A549 (cell line): Measurements from ENCODE around the gene MRPL2. TPM values are rescaled to one million over a fixed set of nuclear protein-coding genes. Genes with fewer than 3 reads are reported as not detected.
A peak's percentile ranks its signal among the peaks of the same experiment; 100 is the strongest.

Experiments
- ATAC-seq, 2 experiments: fragments of 200-7000 bp in 1 of 2; fragments of >200 bp in 1 of 2; cut with Nextera tagmentation in 1 of 2; cut with Tn5 transposase in 1 of 2; 3 replicates each; pipeline versions ENCODE4 v1.8.0 to v1.9.1; 2018 to 2020; ENCODE audit warnings: mild to moderate bottlenecking in 1 of 2, moderate library complexity in 1 of 2
- CTCF ChIA-PET: fragments of 300-600 bp; sonication (Branson Sonifier 250); formaldehyde crosslinking; extraction: SDS; loops from one replicate; lab custom pipeline; 2021; ENCODE audit warnings: antibody characterized with exemption, inconsistent platforms; lab: Yijun Ruan, JAX
- POLR2A ChIA-PET: fragments of 350-600 bp; formaldehyde crosslinking; extraction: SDS; loops from one replicate; lab custom pipeline; 2021; ENCODE audit warnings: antibody characterized with exemption, inconsistent platforms; lab: Yijun Ruan, JAX
- DNase-seq, 2 experiments: peaks; one replicate each; pipeline versions ENCODE4 v3.0.0 to v3.0.0-alpha.2; 2011 to 2016; ENCODE audit warnings: low read depth in 1 of 2, low spot score in 1 of 2
- FAIRE-seq: peaks from 2 replicates; lab custom pipeline; 2011; peaks lifted over from hg19 to GRCh38; lab: Jason Lieb, UNC
- H3K27ac ChIP-seq, 2 experiments: fragments of >200 bp; sonication (Bioruptor Twin); formaldehyde crosslinking; 3 replicates each; pipeline ENCODE4 v1.5.1; 2016 to 2017
- H3K4me1 ChIP-seq: fragments of >200 bp; sonication (Bioruptor Twin); formaldehyde crosslinking; 3 replicates; pipeline ENCODE4 v1.6.1; 2016
- H3K4me2 ChIP-seq: fragments of >200 bp; sonication (Bioruptor Twin); formaldehyde crosslinking; 3 replicates; pipeline ENCODE4 v1.6.1; 2016
- H3K4me3 ChIP-seq: fragments of >200 bp; sonication (Bioruptor Twin); formaldehyde crosslinking; 3 replicates; pipeline ENCODE4 v1.5.1; 2016
- H3K9me3 ChIP-seq: fragments of >200 bp; sonication (Bioruptor Twin); formaldehyde crosslinking; 3 replicates; pipeline ENCODE4 v1.6.1; 2016
- CBX8 ChIP-seq: fragments of 200-600 bp; sonication (generic); IDR thresholded peaks from 2 replicates; pipeline ENCODE4 v1.6.1; 2016
- CEBPB ChIP-seq, 2 experiments: fragments of >200 bp in 1 of 2; sonication (Bioruptor Twin) in 1 of 2; formaldehyde crosslinking in 1 of 2; IDR thresholded peaks; 2 replicates each; pipeline ENCODE4 v1.6.1; 2012 to 2016
- CHD4 ChIP-seq: fragments of 200-600 bp; sonication (generic); IDR thresholded peaks from 2 replicates; pipeline ENCODE4 v1.6.1; 2016; ENCODE audit warnings: antibody characterized with exemption, mild to moderate bottlenecking, borderline replicate concordance
- EHMT2 ChIP-seq: fragments of 200-600 bp; sonication (generic); IDR thresholded peaks from 2 replicates; pipeline ENCODE4 v1.6.1; 2016; ENCODE audit warnings: antibody characterized with exemption, low read depth, mild to moderate bottlenecking, moderate library complexity
- FOSB ChIP-seq: fragments of 250-450 bp; sonication (Bioruptor Pico); IDR thresholded peaks from 2 replicates; pipeline ENCODE4 v1.5.0; 2020; ENCODE audit warnings: mild to moderate bottlenecking, moderate library complexity
- HDAC2 ChIP-seq: fragments of 200-600 bp; sonication (generic); IDR thresholded peaks from 2 replicates; pipeline ENCODE4 v1.6.1; 2016
- HOXA7 ChIP-seq: fragments of 250-450 bp; sonication (Bioruptor Pico); IDR thresholded peaks from 2 replicates; pipeline ENCODE4 v1.5.0; 2020; ENCODE audit warnings: mild to moderate bottlenecking, moderate library complexity
- KDM1A ChIP-seq: fragments of 200-600 bp; sonication (generic); IDR thresholded peaks from 2 replicates; pipeline ENCODE4 v1.6.1; 2016; ENCODE audit warnings: low read depth, mild to moderate bottlenecking
- MYC ChIP-seq: IDR thresholded peaks from 2 replicates; pipeline ENCODE4 v1.6.1; 2012; ENCODE audit warnings: mild to moderate bottlenecking, inconsistent platforms, low read length, improper control_type of control experiment, borderline replicate concordance
- NFE2L2 ChIP-seq: fragments of 150-350 bp; conservative IDR thresholded peaks from 2 replicates; pipeline ENCODE4 v1.6.1; 2014; ENCODE audit warnings: low read length
- NPAS2 ChIP-seq: fragments of 250-450 bp; sonication (Bioruptor Pico); IDR thresholded peaks from 2 replicates; pipeline ENCODE4 v1.8.0; 2022; ENCODE audit warnings: mild to moderate bottlenecking, moderate library complexity, borderline replicate concordance
- PBX3 ChIP-seq: IDR thresholded peaks from 2 replicates; pipeline ENCODE4 v1.6.1; 2012
- RARB ChIP-seq: fragments of 250-450 bp; sonication (Bioruptor Pico); IDR thresholded peaks from 2 replicates; pipeline ENCODE4 v1.8.0; 2021; ENCODE audit warnings: mild to moderate bottlenecking, moderate library complexity
- RCOR1 ChIP-seq: fragments of 150-350 bp; IDR thresholded peaks from 2 replicates; pipeline ENCODE4 v1.6.1; 2014; ENCODE audit warnings: antibody characterized with exemption, low read length, low read depth
- REST ChIP-seq: fragments of 200-600 bp; sonication (generic); IDR thresholded peaks from 2 replicates; pipeline ENCODE4 v1.6.1; 2016; ENCODE audit warnings: antibody characterized with exemption, mild to moderate bottlenecking, moderate library complexity
- TFCP2L1 ChIP-seq: fragments of 250-450 bp; sonication (Bioruptor Pico); IDR thresholded peaks from 2 replicates; pipeline ENCODE4 v1.5.0; 2021; ENCODE audit warnings: mild to moderate bottlenecking
- TP53 ChIP-seq: fragments of 250-450 bp; sonication (Bioruptor Pico); IDR thresholded peaks from 2 replicates; pipeline ENCODE4 v1.5.0; 2021; ENCODE audit warnings: mild to moderate bottlenecking, moderate library complexity
- USF2 ChIP-seq: fragments of 450-650 bp; IDR thresholded peaks from 2 replicates; pipeline ENCODE4 v1.6.1; 2014; ENCODE audit warnings: antibody characterized with exemption
- ZC3H11A ChIP-seq: fragments of 450-650 bp; IDR thresholded peaks from 2 replicates; pipeline ENCODE4 v1.6.1; 2014; ENCODE audit warnings: antibody characterized with exemption, mild to moderate bottlenecking
- ZNF302 ChIP-seq: fragments of 250-450 bp; sonication (Bioruptor Pico); IDR thresholded peaks from 2 replicates; pipeline ENCODE4 v1.9.0; 2021; ENCODE audit warnings: inconsistent platforms, mild to moderate bottlenecking, moderate library complexity
- ZSCAN20 ChIP-seq: fragments of 250-450 bp; sonication (Bioruptor Pico); IDR thresholded peaks from 2 replicates; pipeline ENCODE4 v1.8.0; 2022; ENCODE audit warnings: mild to moderate bottlenecking, moderate library complexity
- WGBS: methylation state at CpG from one replicate; pipeline ENCODE4 v1.1.6; 2017; ENCODE audit errors: missing lambda C conversion rate; 5-methylcytosine and 5-hydroxymethylcytosine counted together
- polyA plus RNA-seq, 4 experiments: library from polyadenylated mRNA; depleted of rRNA in 3 of 4; stranded (reverse); fragments of >200 nt; fragmentation: RNase III in 1 of 4; extraction: RNeasy Plus Mini Kit Qiagen cat#74134 plus additional on column Dnase treatment in 1 of 4; gene quantifications; 2 replicates in 3 of 4; 3 replicates in 1 of 4; pipeline ENCODE4 v1.2.3, GENCODE V29; 2011 to 2017
- TF ChIP-seq, protein P1 (sequence below): fragments of 250-450 bp; sonication (Bioruptor Pico); IDR thresholded peaks from 2 replicates; pipeline ENCODE4 v1.5.0; 2021; ENCODE audit warnings: mild to moderate bottlenecking, moderate library complexity, borderline replicate concordance
- TF ChIP-seq, protein P2 (sequence below): IDR thresholded peaks from 2 replicates; pipeline ENCODE4 v1.6.1; 2012; ENCODE audit warnings: low read depth, borderline replicate concordance
- TF ChIP-seq, protein P3 (sequence below): fragments of >200 bp; sonication (Bioruptor Twin); formaldehyde crosslinking; IDR thresholded peaks from 2 replicates; pipeline ENCODE4 v1.6.1; 2016
- TF ChIP-seq, protein P4 (sequence below): fragments of 250-450 bp; sonication (Bioruptor Pico); IDR thresholded peaks from 2 replicates; pipeline ENCODE4 v1.5.0; 2020; ENCODE audit warnings: low read depth, mild to moderate bottlenecking, moderate library complexity

The MRPL2 gene
- polyA plus RNA-seq, 2 of the 4 experiments (the other 2 are of a cell fraction): 33.7 to 51.9 TPM

DNA sequence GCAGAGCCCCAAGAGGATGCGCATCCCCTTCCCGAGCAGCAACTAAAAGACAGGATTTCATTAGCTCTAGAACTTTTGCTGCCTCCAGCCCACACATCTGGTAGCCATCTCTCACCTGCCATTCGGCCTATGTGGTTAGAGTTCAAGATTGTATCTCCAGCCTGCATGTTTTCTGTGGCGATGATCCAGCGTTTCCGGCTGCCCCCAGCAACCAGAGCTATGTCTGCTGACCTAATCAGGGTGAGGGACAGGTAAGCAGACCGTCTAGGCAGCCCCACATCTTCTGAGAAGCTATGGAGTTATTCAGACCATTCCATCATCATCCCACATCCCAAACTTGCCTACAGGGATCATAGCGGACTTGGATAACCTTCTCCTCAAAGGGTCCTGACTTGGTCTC is 3.3 kb downstream of the MRPL2 start:
- Histone ChIP-seq H3K4me3 (no peak overlapping the region), H3K27ac (no peak overlapping the region), H3K4me2 (no peak overlapping the region), H3K9me3 (no peaks in the 10 kb centered on the region), H3K4me1 (peaks cover 26% of the 10 kb centered on the region)
- DNase-seq (no peak), FAIRE-seq (no peak), ATAC-seq (no peak)
- CTCF ChIA-PET: interaction anchor here (1.2 to 1.5 kb wide), 4 partner anchors 9 to 87 kb away, joined by 3 to 4 read pairs (median 3); no protein-coding TSS in a partner anchor
- WGBS: 94% methylated on average over 6 of the region's 8 CpGs
- TF ChIP-seq USF2 (no peak), RARB (no peak), TFCP2L1 (CRISPR knock-in tag) (no peak), PBX3 (no peak), HOXA7 (CRISPR knock-in tag) (no peak), CEBPB (IDR thresholded peaks at IDR 0.05) (no peak), FOSB (no peak), ZSCAN20 (CRISPR knock-in tag) (no peak), CHD4 (no peak), TP53 (no peak), ZC3H11A (no peak), MYC (no peak)
- TF ChIP-seq, protein P1, sequence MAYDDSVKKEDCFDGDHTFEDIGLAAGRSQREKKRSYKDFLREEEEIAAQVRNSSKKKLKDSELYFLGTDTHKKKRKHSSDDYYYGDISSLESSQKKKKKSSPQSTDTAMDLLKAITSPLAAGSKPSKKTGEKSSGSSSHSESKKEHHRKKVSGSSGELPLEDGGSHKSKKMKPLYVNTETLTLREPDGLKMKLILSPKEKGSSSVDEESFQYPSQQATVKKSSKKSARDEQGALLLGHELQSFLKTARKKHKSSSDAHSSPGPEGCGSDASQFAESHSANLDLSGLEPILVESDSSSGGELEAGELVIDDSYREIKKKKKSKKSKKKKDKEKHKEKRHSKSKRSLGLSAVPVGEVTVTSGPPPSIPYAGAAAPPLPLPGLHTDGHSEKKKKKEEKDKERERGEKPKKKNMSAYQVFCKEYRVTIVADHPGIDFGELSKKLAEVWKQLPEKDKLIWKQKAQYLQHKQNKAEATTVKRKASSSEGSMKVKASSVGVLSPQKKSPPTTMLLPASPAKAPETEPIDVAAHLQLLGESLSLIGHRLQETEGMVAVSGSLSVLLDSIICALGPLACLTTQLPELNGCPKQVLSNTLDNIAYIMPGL (CRISPR knock-in tag): no peak
- TF ChIP-seq, protein P2, sequence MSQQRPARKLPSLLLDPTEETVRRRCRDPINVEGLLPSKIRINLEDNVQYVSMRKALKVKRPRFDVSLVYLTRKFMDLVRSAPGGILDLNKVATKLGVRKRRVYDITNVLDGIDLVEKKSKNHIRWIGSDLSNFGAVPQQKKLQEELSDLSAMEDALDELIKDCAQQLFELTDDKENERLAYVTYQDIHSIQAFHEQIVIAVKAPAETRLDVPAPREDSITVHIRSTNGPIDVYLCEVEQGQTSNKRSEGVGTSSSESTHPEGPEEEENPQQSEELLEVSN: no peak
- TF ChIP-seq, protein P3, sequence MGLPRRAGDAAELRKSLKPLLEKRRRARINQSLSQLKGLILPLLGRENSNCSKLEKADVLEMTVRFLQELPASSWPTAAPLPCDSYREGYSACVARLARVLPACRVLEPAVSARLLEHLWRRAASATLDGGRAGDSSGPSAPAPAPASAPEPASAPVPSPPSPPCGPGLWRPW: no peak
- POLR2A ChIA-PET: no interaction called here

- Histone ChIP-seq H3K9me3 (no peaks in the 10 kb centered on the region), H3K4me1 (peaks cover 21% of the 10 kb centered on the region), H3K4me3 (peak overlapping the region; percentile 94), H3K27ac (peak overlapping the region; percentile 99 to 100), H3K4me2 (peak overlapping the region; percentile 98)
- CTCF ChIA-PET: interaction anchor here (0.6 to 1.9 kb wide), 9 partner anchors 10 to 452 kb away, joined by 3 to 6 read pairs (median 4); no protein-coding TSS in a partner anchor
- ATAC-seq (no peak), FAIRE-seq (no peak), DNase-seq (no peak)
- POLR2A ChIA-PET: interaction anchor here (0.7 to 2.1 kb wide), 7 partner anchors 9 to 126 kb away, joined by 3 to 15 read pairs (median 4); partner anchors contain the start of genes CNPY3, KLHDC3, MEA1 and PPP2R5D
- 82% methylated on average over 15 of the region's 17 CpGs for WGBS
- no peak for TF ChIP-seq RCOR1
- TF ChIP-seq EHMT2: no peak
- TF ChIP-seq NFE2L2: no peak
- TF ChIP-seq, protein P4, sequence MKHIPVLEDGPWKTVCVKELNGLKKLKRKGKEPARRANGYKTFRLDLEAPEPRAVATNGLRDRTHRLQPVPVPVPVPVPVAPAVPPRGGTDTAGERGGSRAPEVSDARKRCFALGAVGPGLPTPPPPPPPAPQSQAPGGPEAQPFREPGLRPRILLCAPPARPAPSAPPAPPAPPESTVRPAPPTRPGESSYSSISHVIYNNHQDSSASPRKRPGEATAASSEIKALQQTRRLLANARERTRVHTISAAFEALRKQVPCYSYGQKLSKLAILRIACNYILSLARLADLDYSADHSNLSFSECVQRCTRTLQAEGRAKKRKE (CRISPR knock-in tag): no peak
- no peak for TF ChIP-seq TP53
- TF ChIP-seq KDM1A: no peak
- no peak for TF ChIP-seq HDAC2
- no peak for TF ChIP-seq TFCP2L1 (CRISPR knock-in tag)
- no peak for TF ChIP-seq CBX8
- TF ChIP-seq REST: no peak
- no peak for TF ChIP-seq ZNF302 (CRISPR knock-in tag)
- TF ChIP-seq NPAS2 (CRISPR knock-in tag): no peak
- TF ChIP-seq, protein P1 (CRISPR knock-in tag): no peak
These were observed 4.9 kb downstream of the MRPL2 start for GRCh38 chr6:43054206-43054943.
